ENCODE measurements around the gene UPK1A.
"Not testable (repeated sequence)": the region's sequence is repeated elsewhere in the genome, so short reads cannot be mapped to it uniquely, and the experiment has no call there.

The UPK1A gene

DNA sequence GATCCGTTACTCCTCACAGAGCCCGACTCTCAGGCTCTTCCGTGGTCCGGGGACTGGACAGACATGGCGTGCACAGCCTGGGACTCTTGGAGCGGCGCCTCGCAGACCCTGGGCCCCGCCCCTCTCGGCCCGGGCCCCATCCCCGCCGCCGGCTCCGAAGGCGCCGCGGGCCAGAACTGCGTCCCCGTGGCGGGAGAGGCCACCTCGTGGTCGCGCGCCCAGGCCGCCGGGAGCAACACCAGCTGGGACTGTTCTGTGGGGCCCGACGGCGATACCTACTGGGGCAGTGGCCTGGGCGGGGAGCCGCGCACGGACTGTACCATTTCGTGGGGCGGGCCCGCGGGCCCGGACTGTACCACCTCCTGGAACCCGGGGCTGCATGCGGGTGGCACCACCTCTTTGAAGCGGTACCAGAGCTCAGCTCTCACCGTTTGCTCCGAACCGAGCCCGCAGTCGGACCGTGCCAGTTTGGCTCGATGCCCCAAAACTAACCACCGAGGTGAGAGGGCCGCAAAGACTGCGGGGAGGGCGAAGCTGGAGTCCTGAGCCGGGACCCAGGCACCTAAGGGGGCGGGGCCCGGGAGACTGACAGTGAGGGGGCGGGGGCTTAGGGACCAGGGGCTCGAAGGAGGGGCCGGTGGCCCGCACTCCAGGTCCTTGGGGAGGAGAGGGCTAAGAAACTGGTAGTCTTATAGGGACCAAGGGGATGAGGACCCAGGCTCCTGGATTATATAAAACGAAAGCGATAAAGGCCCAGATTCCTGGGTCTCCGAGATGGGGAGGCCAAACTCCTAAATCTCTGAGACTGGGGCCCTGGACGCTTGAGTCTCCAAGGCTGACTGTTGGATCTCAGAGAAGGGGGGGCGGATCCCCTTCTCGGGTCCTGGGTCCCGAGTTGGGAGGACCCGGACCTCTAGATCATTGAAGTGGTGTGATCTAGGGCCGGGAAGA is 22.8 kb upstream of the UPK1A start:
- peak; percentile 79 for DNase-seq (ENCODE audit: low read depth)
- TF ChIP-seq POLR2A (IDR thresholded peaks at IDR 0.05; ENCODE audit: extremely low read depth, insufficient read length): peak; percentile 69
- TF ChIP-seq, protein P1, sequence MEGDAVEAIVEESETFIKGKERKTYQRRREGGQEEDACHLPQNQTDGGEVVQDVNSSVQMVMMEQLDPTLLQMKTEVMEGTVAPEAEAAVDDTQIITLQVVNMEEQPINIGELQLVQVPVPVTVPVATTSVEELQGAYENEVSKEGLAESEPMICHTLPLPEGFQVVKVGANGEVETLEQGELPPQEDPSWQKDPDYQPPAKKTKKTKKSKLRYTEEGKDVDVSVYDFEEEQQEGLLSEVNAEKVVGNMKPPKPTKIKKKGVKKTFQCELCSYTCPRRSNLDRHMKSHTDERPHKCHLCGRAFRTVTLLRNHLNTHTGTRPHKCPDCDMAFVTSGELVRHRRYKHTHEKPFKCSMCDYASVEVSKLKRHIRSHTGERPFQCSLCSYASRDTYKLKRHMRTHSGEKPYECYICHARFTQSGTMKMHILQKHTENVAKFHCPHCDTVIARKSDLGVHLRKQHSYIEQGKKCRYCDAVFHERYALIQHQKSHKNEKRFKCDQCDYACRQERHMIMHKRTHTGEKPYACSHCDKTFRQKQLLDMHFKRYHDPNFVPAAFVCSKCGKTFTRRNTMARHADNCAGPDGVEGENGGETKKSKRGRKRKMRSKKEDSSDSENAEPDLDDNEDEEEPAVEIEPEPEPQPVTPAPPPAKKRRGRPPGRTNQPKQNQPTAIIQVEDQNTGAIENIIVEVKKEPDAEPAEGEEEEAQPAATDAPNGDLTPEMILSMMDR (IDR thresholded peaks at IDR 0.05; ENCODE audit: low read depth, low read length): no peak
- H3K4me3 ChIP-seq (ENCODE audit: low read depth, low read length): peak overlapping the region; percentile 32

DNA sequence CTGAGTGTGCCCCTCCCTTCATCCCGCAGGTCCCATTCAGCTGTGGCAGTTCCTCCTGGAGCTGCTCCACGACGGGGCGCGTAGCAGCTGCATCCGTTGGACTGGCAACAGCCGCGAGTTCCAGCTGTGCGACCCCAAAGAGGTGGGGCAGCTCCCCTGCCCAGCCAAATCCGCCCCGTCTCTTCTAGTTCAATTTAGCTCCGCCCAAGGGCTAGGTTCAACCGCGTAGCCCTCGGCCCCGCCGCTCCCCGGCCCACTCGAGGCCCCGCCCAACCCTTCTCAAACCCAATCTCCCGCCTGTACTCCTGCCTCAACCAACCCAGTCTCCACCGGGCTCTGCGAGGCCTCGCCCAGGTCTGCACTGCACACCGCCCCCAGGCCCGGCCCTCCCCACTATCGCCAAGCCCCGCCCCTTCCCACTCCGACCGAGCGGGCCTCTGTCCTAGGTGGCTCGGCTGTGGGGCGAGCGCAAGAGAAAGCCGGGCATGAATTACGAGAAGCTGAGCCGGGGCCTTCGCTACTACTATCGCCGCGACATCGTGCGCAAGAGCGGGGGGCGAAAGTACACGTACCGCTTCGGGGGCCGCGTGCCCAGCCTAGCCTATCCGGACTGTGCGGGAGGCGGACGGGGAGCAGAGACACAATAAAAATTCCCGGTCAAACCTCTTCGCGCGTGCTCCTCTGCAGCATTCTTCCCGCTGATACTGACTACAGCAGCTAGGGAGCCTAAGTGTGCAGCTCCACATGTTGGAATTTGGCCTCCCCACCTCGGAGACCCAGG is 21.9 kb upstream of the UPK1A start:
- TF ChIP-seq POLR2A (IDR thresholded peaks at IDR 0.05; ENCODE audit: extremely low read depth, insufficient read length) (no peak), MYC (IDR thresholded peaks at IDR 0.05; ENCODE audit: low read depth, low read length) (no peak)
- TF ChIP-seq, protein P2, sequence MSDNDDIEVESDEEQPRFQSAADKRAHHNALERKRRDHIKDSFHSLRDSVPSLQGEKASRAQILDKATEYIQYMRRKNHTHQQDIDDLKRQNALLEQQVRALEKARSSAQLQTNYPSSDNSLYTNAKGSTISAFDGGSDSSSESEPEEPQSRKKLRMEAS (IDR thresholded peaks at IDR 0.05; ENCODE audit: low read depth, low read length): no peak
- TF ChIP-seq, protein P1 (IDR thresholded peaks at IDR 0.05; ENCODE audit: low read depth, low read length): no peak
- peak; percentile 92 for DNase-seq (ENCODE audit: low read depth)
- peak overlapping the region; percentile 41 for H3K4me3 ChIP-seq (ENCODE audit: low read depth, low read length)

DNA sequence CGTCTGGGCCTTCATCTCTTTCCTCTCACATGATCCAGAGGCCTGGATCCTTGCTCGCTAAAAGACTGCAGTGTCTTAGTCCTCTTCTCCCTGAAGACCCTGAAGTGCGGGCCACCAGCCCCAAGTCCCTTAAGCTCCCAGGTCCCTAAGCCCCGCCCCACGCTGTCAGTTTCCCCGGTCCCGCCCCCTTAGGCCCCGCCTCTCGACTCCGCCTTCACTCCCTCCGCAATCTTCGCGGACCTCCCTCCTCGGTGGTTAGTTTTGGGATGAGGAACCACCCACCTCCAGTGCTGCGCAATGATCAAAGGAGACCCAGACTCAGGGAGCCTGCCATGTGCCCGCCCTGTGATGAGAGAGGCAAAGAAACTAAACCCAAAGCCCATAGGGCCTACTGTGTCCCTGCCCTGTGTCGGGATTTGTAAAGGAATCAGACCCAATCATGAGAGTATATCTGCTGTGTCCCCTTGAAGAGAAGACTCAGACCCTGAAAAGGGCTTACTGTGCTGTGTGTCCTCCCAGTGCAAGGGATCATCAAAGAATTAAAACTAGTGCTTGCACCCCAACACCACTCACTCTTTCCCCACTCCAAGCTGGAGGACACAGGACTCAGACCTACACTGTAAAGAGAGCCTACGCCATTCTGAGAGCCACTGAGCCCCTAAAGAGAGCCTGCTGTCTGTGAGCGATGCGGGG is 21.2 kb upstream of the UPK1A start:
- H3K4me3 ChIP-seq (ENCODE audit: low read depth, low read length): peak overlapping the region; percentile 41
- peak; percentile 80 for DNase-seq (ENCODE audit: low read depth)
- TF ChIP-seq MYC (IDR thresholded peaks at IDR 0.05; ENCODE audit: low read depth, low read length): peak; percentile 41
- TF ChIP-seq, protein P2 (IDR thresholded peaks at IDR 0.05; ENCODE audit: low read depth, low read length): peak; percentile 44; the same call in 1 of the 2 replicates
- TF ChIP-seq POLR2A (IDR thresholded peaks at IDR 0.05; ENCODE audit: extremely low read depth, insufficient read length): no peak

DNA sequence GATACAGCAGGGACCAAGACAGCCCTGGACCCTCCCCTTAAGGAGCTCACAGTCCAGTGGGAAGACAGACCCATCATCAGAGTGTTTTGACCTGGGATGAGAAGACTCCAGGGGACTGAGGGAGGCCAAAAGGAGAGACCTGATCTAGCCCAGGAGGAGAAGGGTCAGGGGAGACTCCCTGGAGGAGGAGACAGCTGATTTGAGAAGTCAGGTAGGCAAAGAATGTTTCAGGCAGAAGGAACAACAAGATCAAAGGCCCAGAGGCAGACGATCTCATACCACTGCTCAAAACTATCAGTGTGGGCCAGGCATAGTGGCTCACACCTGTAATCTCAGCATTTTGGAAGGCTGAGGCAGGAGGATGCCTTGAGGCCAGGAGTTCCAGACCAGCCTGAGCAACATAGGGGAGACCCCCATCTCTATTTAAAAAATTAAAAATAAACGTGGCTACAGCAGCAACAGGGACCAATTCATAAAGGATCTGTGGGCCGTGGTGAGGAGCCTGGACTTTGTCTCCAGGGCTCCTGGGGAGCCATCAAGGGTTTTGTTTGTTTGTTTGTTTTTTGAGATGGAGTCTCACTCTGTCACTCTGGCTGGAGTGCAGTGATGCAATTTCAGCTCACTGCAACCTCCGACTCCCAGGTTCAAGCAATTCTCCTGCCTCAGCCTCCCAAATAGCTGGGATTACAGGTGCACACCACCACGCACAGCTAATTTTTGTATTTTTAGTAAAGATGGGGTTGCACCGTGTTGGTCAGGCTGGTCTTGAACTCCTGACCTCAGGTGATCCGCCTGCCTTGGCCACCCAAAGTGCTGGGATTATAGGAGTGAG is 20.4 kb upstream of the UPK1A start:
- no peak overlapping the region for H3K4me3 ChIP-seq (ENCODE audit: low read depth, low read length)
- TF ChIP-seq MYC (IDR thresholded peaks at IDR 0.05; ENCODE audit: low read depth, low read length): no peak
- TF ChIP-seq, protein P2 (IDR thresholded peaks at IDR 0.05; ENCODE audit: low read depth, low read length): no peak
- DNase-seq (ENCODE audit: low read depth): no peak

DNA sequence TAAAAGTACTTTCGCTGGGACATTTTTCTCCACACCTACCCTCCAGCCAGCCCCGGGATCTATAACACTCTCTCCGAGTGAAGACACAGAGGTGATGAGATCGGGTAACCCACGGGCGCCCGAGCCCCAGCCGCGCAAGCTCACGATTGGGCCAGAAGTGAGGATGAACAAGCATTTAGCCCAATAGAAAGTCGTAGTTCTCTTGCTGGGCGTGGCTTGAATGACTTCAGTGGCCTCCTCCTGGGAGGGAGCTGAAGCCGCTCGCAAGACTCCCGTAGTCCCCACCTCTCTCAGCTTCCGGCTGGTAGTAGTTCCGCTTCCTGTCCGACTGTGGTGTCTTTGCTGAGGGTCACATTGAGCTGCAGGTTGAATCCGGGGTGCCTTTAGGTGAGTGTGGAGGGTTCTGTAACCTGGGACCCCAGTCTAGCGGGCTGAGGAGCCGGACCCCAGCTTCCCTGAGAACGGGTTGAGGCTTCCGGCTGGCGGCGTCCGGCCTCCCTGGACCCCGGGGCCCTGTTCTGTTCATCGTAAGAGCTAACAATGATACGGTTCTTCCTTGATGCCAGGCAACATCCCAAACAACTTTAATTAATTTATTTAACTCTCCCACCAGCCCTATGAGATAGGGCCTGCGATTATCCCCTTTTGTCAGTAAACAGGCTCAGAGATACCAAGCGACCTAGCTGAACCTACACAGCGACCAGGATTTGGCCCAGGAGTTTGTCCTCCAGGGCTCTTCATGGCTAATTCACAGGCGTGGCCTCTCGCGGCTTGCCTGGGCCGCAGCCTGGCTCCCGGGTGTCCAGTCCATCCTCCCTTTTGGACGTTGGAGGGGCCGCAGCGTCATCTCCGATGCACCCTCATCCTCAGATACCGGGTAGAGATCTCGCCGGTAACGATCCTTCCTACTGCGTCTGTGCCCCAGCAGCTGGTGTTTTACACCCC is 18.0 kb upstream of the UPK1A start, which contains the start of gene COX6B1:
Gene COX6B1, plus strand, starts transcription at position 307 of the 945 bp plus-strand sequence. CDS start 2,921 bp downstream, outside the sequence.
- DNase-seq (ENCODE audit: low read depth): peak; percentile 94
- H3K4me3 ChIP-seq (ENCODE audit: low read depth, low read length): peak within 1 kb of the TSS; percentile 94
- TF ChIP-seq, protein P2 (IDR thresholded peaks at IDR 0.05; ENCODE audit: low read depth, low read length): no peak
- TF ChIP-seq POLR2A (IDR thresholded peaks at IDR 0.05; ENCODE audit: extremely low read depth, insufficient read length): peak; percentile 91

DNA sequence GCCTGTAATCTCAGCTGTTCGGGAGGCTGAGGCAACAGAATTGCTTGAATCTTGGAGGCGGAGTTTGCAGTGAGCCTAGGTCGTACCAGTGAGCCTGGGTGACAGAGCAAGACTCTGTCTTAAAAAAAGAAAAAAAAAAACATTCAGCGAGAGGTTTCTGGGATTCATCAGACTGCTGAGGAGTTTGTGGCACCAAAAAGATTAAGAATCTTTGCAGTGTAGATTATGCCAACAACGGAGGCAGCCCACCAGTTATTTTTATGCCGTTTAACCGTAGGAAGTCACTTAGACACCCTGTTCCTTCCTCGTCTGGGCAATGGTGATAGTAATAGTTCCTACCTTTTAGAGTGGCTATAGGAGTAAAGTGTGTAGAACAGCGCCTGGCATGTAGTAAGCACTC is 15.7 kb upstream of the UPK1A start:
- TF ChIP-seq, protein P2 (IDR thresholded peaks at IDR 0.05; ENCODE audit: low read depth, low read length): no peak
- TF ChIP-seq, protein P1 (IDR thresholded peaks at IDR 0.05; ENCODE audit: low read depth, low read length): no peak
- TF ChIP-seq MYC (IDR thresholded peaks at IDR 0.05; ENCODE audit: low read depth, low read length): no peak
- no peak for TF ChIP-seq POLR2A (IDR thresholded peaks at IDR 0.05; ENCODE audit: extremely low read depth, insufficient read length)
- DNase-seq (ENCODE audit: low read depth): no peak
- no peak overlapping the region for H3K4me3 ChIP-seq (ENCODE audit: low read depth, low read length)

DNA sequence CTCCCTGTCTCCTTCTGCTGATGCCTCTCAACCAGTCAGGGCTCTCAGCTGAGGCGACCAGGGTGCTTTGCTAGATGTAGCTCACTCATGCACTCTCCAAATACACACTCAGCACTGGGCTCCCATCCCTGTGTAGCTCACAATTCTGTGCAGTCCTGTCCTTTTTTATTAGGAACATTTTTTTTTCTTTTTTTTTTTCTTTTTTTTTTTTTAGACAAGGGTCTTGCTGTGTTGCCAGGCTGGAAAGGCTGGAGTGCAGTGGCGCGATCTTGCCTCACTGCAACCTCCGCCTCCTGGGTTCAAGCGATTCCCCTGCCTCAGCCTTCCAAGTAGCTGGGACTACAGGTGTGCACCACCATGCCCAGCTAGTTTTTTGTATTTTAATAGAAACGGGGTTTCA is 11.5 kb upstream of the UPK1A start:
- not testable (repeated sequence) for DNase-seq (ENCODE audit: low read depth); H3K4me3 ChIP-seq (ENCODE audit: low read depth, low read length)

All from NB4 (cell line).